GM12878 (cell line): ENCODE results near the gene OSBPL2.

Experiments used
- ASH2L ChIP-seq: fragments of 300-600, 200-600 bp; sonication (generic); IDR thresholded peaks from 2 replicates; pipeline ENCODE4 v1.6.1; 2017; ENCODE audit warnings: low read depth, mild to moderate bottlenecking, borderline replicate concordance
- CREB1 ChIP-seq: IDR thresholded peaks from 2 replicates; pipeline ENCODE4 v1.6.1; 2012; ENCODE audit warnings: low read depth, mild to moderate bottlenecking, inconsistent platforms
- CTCF ChIP-seq, 3 experiments: IDR thresholded peaks in 2 of 3; conservative IDR thresholded peaks in 1 of 3; 2 replicates each; pipeline ENCODE4 v1.5.1; 2011; ENCODE audit warnings: low read depth in 3 of 3, low read length in 3 of 3, mild to moderate bottlenecking in 3 of 3, control low read depth in 2 of 3, moderate library complexity in 2 of 3, inconsistent platforms in 1 of 3, mixed read lengths in 1 of 3; ENCODE audit not compliant: control insufficient read depth in 2 of 3, insufficient read depth in 1 of 3; ENCODE audit errors: extremely low read depth in 1 of 3
- EP300 ChIP-seq, 2 experiments: fragments of 150-350 bp in 1 of 2; IDR thresholded peaks; 2 replicates each; pipeline ENCODE4 v1.6.1; 2011 to 2012; ENCODE audit warnings: low read depth in 2 of 2, low read length in 2 of 2, borderline replicate concordance in 1 of 2, improper control_type of control experiment in 1 of 2, inconsistent platforms in 1 of 2; ENCODE audit not compliant: control insufficient read depth in 1 of 2
- EZH2 ChIP-seq: IDR thresholded peaks from 2 replicates; pipeline ENCODE4 v1.6.1; 2012; ENCODE audit warnings: low read depth, mild to moderate bottlenecking, control low read depth, inconsistent platforms, low read length, borderline replicate concordance; ENCODE audit not compliant: control insufficient read depth
- JUND ChIP-seq: IDR thresholded peaks from 2 replicates; pipeline ENCODE4 v1.6.1; 2012; ENCODE audit warnings: low read depth, mild to moderate bottlenecking, low read length, improper control_type of control experiment, moderate library complexity
- KDM1A ChIP-seq: fragments of 200-600 bp; sonication (generic); IDR thresholded peaks from 2 replicates; pipeline ENCODE4 v1.6.1; 2016; ENCODE audit warnings: borderline replicate concordance
- NR2C2 ChIP-seq: IDR thresholded peaks from 2 replicates; pipeline ENCODE4 v1.6.1; 2011; ENCODE audit warnings: borderline replicate concordance, low read depth; ENCODE audit not compliant: control insufficient read depth, insufficient read length
- POLR2A ChIP-seq: IDR thresholded peaks from 2 replicates; pipeline ENCODE4 v1.6.1; 2011; ENCODE audit warnings: low read depth, mild to moderate bottlenecking, low read length
- POLR2AphosphoS5 ChIP-seq: IDR thresholded peaks from 2 replicates; pipeline ENCODE4 v1.6.1; 2011; ENCODE audit warnings: mild to moderate bottlenecking, low read length, inconsistent platforms
- TF ChIP-seq, protein P1 (sequence below): fragments of 450-650 bp; IDR thresholded peaks from 2 replicates; pipeline ENCODE4 v1.6.1; 2018; ENCODE audit warnings: mild to moderate bottlenecking, low read depth, moderate library complexity; ENCODE audit not compliant: partially characterized antibody
- TF ChIP-seq, protein P2 (sequence below): IDR thresholded peaks from 2 replicates; pipeline ENCODE4 v1.6.1; 2012; ENCODE audit warnings: low read depth, low read length, improper control_type of control experiment
- TF ChIP-seq, protein P3 (sequence below): IDR thresholded peaks from 2 replicates; pipeline ENCODE4 v1.6.1; 2012; ENCODE audit warnings: low read depth, low read length, improper control_type of control experiment
- TF ChIP-seq, protein P4 (sequence below): fragments of 450-650 bp; formaldehyde crosslinking; IDR thresholded peaks from 2 replicates; pipeline ENCODE4 v1.4.0; 2022; ENCODE audit warnings: mild to moderate bottlenecking, moderate library complexity

- TF ChIP-seq EP300 (IDR thresholded peaks at IDR 0.05; ENCODE audit: borderline replicate concordance in 1 of 2, control insufficient read depth in 1 of 2, low read depth in 2 of 2, low read length in 2 of 2) (no peak), JUND (no peak), KDM1A (no peak), EZH2 (no peak), CTCF (IDR thresholded peaks at IDR 0.05 in 2 of 3, conservative IDR thresholded peaks at IDR 0.05 in 1 of 3; ENCODE audit: control insufficient read depth in 2 of 3, extremely low read depth in 1 of 3, insufficient read depth in 1 of 3, low read depth in 3 of 3, low read length in 3 of 3) (no peak), ASH2L (no peak), CREB1 (no peak), NR2C2 (no peak), POLR2AphosphoS5 (no peak), POLR2A (no peak)
- TF ChIP-seq, protein P1, sequence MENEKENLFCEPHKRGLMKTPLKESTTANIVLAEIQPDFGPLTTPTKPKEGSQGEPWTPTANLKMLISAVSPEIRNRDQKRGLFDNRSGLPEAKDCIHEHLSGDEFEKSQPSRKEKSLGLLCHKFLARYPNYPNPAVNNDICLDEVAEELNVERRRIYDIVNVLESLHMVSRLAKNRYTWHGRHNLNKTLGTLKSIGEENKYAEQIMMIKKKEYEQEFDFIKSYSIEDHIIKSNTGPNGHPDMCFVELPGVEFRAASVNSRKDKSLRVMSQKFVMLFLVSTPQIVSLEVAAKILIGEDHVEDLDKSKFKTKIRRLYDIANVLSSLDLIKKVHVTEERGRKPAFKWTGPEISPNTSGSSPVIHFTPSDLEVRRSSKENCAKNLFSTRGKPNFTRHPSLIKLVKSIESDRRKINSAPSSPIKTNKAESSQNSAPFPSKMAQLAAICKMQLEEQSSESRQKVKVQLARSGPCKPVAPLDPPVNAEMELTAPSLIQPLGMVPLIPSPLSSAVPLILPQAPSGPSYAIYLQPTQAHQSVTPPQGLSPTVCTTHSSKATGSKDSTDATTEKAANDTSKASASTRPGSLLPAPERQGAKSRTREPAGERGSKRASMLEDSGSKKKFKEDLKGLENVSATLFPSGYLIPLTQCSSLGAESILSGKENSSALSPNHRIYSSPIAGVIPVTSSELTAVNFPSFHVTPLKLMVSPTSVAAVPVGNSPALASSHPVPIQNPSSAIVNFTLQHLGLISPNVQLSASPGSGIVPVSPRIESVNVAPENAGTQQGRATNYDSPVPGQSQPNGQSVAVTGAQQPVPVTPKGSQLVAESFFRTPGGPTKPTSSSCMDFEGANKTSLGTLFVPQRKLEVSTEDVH = no peak
- TF ChIP-seq, protein P2, sequence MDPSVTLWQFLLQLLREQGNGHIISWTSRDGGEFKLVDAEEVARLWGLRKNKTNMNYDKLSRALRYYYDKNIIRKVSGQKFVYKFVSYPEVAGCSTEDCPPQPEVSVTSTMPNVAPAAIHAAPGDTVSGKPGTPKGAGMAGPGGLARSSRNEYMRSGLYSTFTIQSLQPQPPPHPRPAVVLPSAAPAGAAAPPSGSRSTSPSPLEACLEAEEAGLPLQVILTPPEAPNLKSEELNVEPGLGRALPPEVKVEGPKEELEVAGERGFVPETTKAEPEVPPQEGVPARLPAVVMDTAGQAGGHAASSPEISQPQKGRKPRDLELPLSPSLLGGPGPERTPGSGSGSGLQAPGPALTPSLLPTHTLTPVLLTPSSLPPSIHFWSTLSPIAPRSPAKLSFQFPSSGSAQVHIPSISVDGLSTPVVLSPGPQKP = no peak
- TF ChIP-seq, protein P3, sequence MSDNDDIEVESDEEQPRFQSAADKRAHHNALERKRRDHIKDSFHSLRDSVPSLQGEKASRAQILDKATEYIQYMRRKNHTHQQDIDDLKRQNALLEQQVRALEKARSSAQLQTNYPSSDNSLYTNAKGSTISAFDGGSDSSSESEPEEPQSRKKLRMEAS = no peak
- TF ChIP-seq, protein P4, sequence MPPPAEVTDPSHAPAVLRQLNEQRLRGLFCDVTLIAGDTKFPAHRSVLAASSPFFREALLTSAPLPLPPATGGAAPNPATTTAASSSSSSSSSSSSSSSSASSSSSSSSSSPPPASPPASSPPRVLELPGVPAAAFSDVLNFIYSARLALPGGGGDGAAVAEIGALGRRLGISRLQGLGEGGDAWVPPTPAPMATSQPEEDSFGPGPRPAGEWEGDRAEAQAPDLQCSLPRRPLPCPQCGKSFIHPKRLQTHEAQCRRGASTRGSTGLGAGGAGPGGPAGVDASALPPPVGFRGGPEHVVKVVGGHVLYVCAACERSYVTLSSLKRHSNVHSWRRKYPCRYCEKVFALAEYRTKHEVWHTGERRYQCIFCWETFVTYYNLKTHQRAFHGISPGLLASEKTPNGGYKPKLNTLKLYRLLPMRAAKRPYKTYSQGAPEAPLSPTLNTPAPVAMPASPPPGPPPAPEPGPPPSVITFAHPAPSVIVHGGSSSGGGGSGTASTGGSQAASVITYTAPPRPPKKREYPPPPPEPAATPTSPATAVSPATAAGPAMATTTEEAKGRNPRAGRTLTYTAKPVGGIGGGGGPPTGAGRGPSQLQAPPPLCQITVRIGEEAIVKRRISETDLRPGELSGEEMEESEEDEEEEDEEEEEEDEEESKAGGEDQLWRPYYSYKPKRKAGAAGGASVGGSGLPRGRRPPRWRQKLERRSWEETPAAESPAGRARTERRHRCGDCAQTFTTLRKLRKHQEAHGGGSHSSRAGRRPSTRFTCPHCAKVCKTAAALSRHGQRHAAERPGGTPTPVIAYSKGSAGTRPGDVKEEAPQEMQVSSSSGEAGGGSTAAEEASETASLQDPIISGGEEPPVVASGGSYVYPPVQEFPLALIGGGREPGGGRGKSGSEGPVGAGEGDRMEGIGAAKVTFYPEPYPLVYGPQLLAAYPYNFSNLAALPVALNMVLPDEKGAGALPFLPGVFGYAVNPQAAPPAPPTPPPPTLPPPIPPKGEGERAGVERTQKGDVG (CRISPR knock-in tag) = no peak
Measured at GRCh38 chr20:62205618-62206387, 32.5 kb upstream of the OSBPL2 start.
